Neural progenitor cell (in vitro differentiated cells): ENCODE data around the gene DHX9.

Experiments
- CTCF ChIP-seq: fragments of 200-600 bp; sonication (generic); IDR thresholded peaks from 2 replicates; pipeline ENCODE4 v1.5.1; 2017; ENCODE audit warnings: antibody characterized with exemption, mild to moderate bottlenecking
- EZH2 ChIP-seq: fragments of 200-600 bp; sonication (generic); IDR thresholded peaks from 2 replicates; pipeline ENCODE4 v1.6.1; 2017; ENCODE audit warnings: antibody characterized with exemption, mild to moderate bottlenecking, moderate library complexity
- EZH2phosphoT487 ChIP-seq: fragments of 200-600 bp; sonication (generic); IDR thresholded peaks from 2 replicates; pipeline ENCODE4 v1.6.1; 2017; ENCODE audit warnings: antibody characterized with exemption

GRCh38 chr1:182857212-182857611 lies 18.1 kb downstream of the DHX9 start:
- TF ChIP-seq EZH2 (no peak), CTCF (no peak), EZH2phosphoT487 (no peak)
